ENCODE measurements around the gene LCN12.

GRCh38 chr9:136926154-136926704, 25.8 kb upstream of the LCN12 start:
- TF ChIP-seq CTCF (IDR thresholded peaks at IDR 0.05; ENCODE audit: insufficient read depth, low read length, poor library complexity, severe bottlenecking) (no peak), EZH2phosphoT487 (conservative IDR thresholded peaks at IDR 0.05; ENCODE audit: low read length) (no peak)

All from SU-DHL-6 (cell line).